ENCODE data around the gene C1orf174.

Gene C1orf174

GRCh38 chr1:3858231-3858981, 41.7 kb downstream of the C1orf174 start:
- H3K9ac ChIP-seq (ENCODE audit: low read depth, low read length): no peak overlapping the region
- no peaks in the 10 kb centered on the region for H3K36me3 ChIP-seq (ENCODE audit: insufficient read depth, low read length)
- H3K4me1 ChIP-seq (ENCODE audit: insufficient read depth, low read length): no peaks in the 10 kb centered on the region
- peaks cover 12% of the 10 kb centered on the region; the same call in 1 of the 2 replicates for H3K27me3 ChIP-seq (ENCODE audit: insufficient read depth, low read length)
- H3K9me3 ChIP-seq (ENCODE audit: insufficient read depth, low read depth, low read length): no peaks in the 10 kb centered on the region
- no peak overlapping the region for H3K27ac ChIP-seq (ENCODE audit: low read depth, low read length)
- H3K4me3 ChIP-seq (ENCODE audit: low read length): peak overlapping the region; percentile 81
- 52% methylated on average over 34 of the region's 34 CpGs for WGBS

DNA sequence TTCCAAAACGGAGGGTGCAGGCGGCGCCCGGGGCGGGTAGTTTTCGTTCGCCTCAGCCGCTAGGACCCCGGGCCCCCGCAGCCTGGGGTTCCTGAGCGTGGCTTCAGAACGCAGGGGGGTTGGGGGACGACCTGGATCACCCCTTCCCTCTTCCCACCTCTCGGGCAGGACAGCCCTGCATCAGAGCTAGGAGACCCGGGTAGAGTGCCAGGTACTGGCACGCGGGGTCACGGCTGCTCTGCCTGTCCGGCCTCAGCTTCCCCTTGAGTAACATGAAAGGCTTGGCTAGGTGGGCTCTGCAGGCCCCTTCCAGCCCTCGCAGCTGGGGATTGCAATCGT, 42.3 kb downstream of the C1orf174 start:
- Histone ChIP-seq H3K27ac (ENCODE audit: low read depth, low read length) (no peak overlapping the region), H3K9ac (ENCODE audit: low read depth, low read length) (peak overlapping the region; percentile 55)

GRCh38 chr1:3856923-3857790, 42.9 kb downstream of the C1orf174 start, which contains the start of the genes CEP104 and DFFB:
Gene CEP104 (minus strand): TSS chr1:3857211. CDS start chr1:3852407, 4,804 bp downstream.
Gene DFFB (plus strand): TSS chr1:3857476. CDS start chr1:3857604, 128 bp downstream.
- no peaks in the 10 kb centered on the region for H3K9me3 ChIP-seq (ENCODE audit: insufficient read depth, low read depth, low read length)
- under 1% methylated on average over 73 of the region's 73 CpGs for WGBS
- H3K27me3 ChIP-seq (ENCODE audit: insufficient read depth, low read length): peaks cover 12% of the 10 kb centered on the region; the same call in 1 of the 2 replicates
- peak within 1 kb of the TSS; percentile 81 for H3K4me3 ChIP-seq (ENCODE audit: low read length)
- H3K36me3 ChIP-seq (ENCODE audit: insufficient read depth, low read length): no peaks in the 10 kb centered on the region
- H3K4me1 ChIP-seq (ENCODE audit: insufficient read depth, low read length): no peaks in the 10 kb centered on the region
- H3K9ac ChIP-seq (ENCODE audit: low read depth, low read length): peak within 1 kb of the TSS; percentile 55
- peak within 1 kb of the TSS; percentile 11; the same call in 1 of the 2 replicates for H3K27ac ChIP-seq (ENCODE audit: low read depth, low read length)

More for the DNA sequence above, 42.3 kb downstream of the C1orf174 start:
- Histone ChIP-seq H3K4me3 (ENCODE audit: low read length) (peak overlapping the region; percentile 81), H3K9me3 (ENCODE audit: insufficient read depth, low read depth, low read length) (no peaks in the 10 kb centered on the region), H3K4me1 (ENCODE audit: insufficient read depth, low read length) (no peaks in the 10 kb centered on the region), H3K36me3 (ENCODE audit: insufficient read depth, low read length) (no peaks in the 10 kb centered on the region), H3K27me3 (ENCODE audit: insufficient read depth, low read length) (peaks cover 12% of the 10 kb centered on the region; the same call in 1 of the 2 replicates)
- 9% methylated on average over 21 of the region's 21 CpGs for WGBS

DNA sequence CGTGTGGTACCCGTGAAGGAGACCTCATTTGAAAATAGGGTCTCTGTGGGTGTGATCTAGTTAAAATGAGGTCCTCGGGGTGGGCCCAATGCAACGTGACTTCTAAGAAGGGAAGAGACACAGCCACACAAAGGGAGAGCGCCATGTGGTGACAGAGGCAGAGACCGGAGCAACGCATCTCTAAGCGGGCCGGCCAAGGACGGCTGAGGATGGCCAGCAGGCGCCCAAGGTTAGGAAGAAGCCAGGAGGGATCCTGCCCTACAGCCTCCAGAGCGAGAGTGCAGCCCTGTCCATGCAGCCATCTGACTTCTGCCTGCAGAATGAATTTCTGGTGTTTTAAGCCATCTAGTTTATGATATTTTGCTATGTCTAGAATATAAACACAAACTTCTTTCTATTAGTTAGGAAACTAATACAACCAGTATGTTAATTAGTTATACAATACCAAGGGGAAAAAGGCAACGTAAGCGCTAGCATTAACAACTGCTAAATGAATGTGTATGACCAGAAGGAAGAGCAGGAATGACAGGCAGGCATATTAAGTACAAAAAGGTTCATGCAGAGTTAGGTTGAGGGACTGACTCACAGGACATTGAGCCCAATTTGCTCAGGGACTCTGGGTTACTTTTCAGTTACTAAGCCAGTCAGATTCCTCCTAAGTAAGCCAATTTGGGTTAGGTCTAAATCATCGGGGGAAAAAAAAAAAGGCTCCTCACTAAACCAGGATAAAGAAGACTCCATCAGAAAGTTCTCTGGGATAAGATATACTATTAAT, 47.2 kb downstream of the C1orf174 start:
- WGBS: 82% methylated on average over 14 of the region's 15 CpGs
- Histone ChIP-seq H3K27ac (ENCODE audit: low read depth, low read length) (no peak overlapping the region), H3K9ac (ENCODE audit: low read depth, low read length) (no peak overlapping the region), H3K9me3 (ENCODE audit: insufficient read depth, low read depth, low read length) (no peaks in the 10 kb centered on the region), H3K36me3 (ENCODE audit: insufficient read depth, low read length) (peaks cover 21% of the 10 kb centered on the region), H3K27me3 (ENCODE audit: insufficient read depth, low read length) (peaks cover 3% of the 10 kb centered on the region; the same call in 1 of the 2 replicates), H3K4me3 (ENCODE audit: low read length) (no peak overlapping the region), H3K4me1 (ENCODE audit: insufficient read depth, low read length) (no peaks in the 10 kb centered on the region)

DNA sequence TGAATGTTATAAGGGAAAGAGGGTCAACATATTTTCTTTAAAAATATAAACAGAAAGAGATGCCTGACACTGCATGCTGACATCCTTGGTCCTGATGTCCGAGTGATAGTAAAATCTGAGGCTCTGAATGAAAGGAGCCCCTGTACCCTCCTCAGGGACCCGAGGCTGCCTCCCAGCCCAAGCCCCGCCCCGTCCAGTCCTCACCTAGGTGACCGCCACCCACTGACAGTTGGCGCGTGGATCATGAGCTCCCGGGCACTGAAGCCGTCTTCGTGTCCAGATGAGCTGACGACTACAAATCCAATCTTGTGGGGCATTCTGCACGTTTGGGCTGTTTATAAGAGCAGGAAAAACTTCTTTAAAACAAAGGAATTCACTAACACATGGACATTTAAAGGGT, 48.0 kb downstream of the C1orf174 start:
- Histone ChIP-seq H3K36me3 (ENCODE audit: insufficient read depth, low read length) (peaks cover 30% of the 10 kb centered on the region), H3K4me1 (ENCODE audit: insufficient read depth, low read length) (no peaks in the 10 kb centered on the region), H3K27ac (ENCODE audit: low read depth, low read length) (no peak overlapping the region), H3K27me3 (ENCODE audit: insufficient read depth, low read length) (no peaks in the 10 kb centered on the region), H3K9me3 (ENCODE audit: insufficient read depth, low read depth, low read length) (no peaks in the 10 kb centered on the region), H3K4me3 (ENCODE audit: low read length) (no peak overlapping the region), H3K9ac (ENCODE audit: low read depth, low read length) (no peak overlapping the region)
- WGBS: 93% methylated on average over 12 of the region's 12 CpGs

DNA sequence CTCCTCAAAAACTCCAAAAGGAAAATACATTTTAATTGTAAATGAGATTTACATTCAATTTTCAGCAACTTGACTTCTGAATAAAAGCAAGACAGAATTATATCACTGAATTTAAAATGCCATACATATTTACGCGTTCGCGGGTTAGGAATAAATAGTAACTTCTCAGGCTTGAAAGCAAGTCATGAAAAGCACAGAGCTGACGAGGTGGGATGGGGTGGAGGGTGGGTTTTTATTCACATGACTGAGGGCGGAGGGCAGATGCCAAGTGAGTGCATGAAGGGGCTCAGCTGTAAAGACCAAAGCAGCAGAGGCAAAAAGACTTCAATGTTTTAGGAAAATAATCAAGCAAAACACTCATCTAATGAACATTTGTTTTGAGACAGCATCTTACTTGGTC, 48.8 kb downstream of the C1orf174 start:
- no peaks in the 10 kb centered on the region for H3K27me3 ChIP-seq (ENCODE audit: insufficient read depth, low read length)
- H3K27ac ChIP-seq (ENCODE audit: low read depth, low read length): no peak overlapping the region
- H3K36me3 ChIP-seq (ENCODE audit: insufficient read depth, low read length): peaks cover 35% of the 10 kb centered on the region
- H3K9ac ChIP-seq (ENCODE audit: low read depth, low read length): no peak overlapping the region
- H3K4me3 ChIP-seq (ENCODE audit: low read length): no peak overlapping the region
- no peaks in the 10 kb centered on the region for H3K9me3 ChIP-seq (ENCODE audit: insufficient read depth, low read depth, low read length)
- WGBS: 94% methylated on average over 6 of the region's 6 CpGs
- no peaks in the 10 kb centered on the region for H3K4me1 ChIP-seq (ENCODE audit: insufficient read depth, low read length)

GRCh38 chr1:3850857-3851256, 49.2 kb downstream of the C1orf174 start:
- no peaks in the 10 kb centered on the region for H3K9me3 ChIP-seq (ENCODE audit: insufficient read depth, low read depth, low read length)
- no peaks in the 10 kb centered on the region for H3K4me1 ChIP-seq (ENCODE audit: insufficient read depth, low read length)
- WGBS: 82% methylated on average over 12 of the region's 12 CpGs
- no peak overlapping the region for H3K9ac ChIP-seq (ENCODE audit: low read depth, low read length)
- no peaks in the 10 kb centered on the region for H3K27me3 ChIP-seq (ENCODE audit: insufficient read depth, low read length)
- H3K4me3 ChIP-seq (ENCODE audit: low read length): no peak overlapping the region
- H3K36me3 ChIP-seq (ENCODE audit: insufficient read depth, low read length): peaks cover 35% of the 10 kb centered on the region
- no peak overlapping the region for H3K27ac ChIP-seq (ENCODE audit: low read depth, low read length)

DNA sequence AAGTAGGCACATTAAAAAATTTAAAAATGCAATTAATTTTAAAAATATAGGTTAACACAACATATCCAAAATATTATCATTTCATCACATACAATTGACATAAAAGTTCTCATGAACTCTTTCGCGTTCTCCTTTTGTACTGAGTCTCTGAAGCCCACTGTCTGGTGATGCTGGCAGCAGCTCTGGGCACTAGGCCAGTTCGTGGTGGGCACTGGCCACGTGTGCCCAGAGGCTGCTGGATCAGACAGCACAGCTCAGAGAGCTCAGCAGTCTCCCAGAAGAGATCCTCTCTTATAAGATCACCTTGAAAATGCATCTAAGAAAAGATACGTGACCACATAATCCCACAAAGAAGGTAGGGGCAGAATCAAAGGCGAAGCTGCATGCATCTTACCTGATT, 53.0 kb downstream of the C1orf174 start:
- no peaks in the 10 kb centered on the region for H3K27me3 ChIP-seq (ENCODE audit: insufficient read depth, low read length)
- H3K27ac ChIP-seq (ENCODE audit: low read depth, low read length): no peak overlapping the region
- 85% methylated on average over 6 of the region's 6 CpGs for WGBS
- H3K9me3 ChIP-seq (ENCODE audit: insufficient read depth, low read depth, low read length): no peaks in the 10 kb centered on the region
- no peak overlapping the region for H3K4me3 ChIP-seq (ENCODE audit: low read length)
- no peak overlapping the region for H3K9ac ChIP-seq (ENCODE audit: low read depth, low read length)
- peaks cover 48% of the 10 kb centered on the region for H3K36me3 ChIP-seq (ENCODE audit: insufficient read depth, low read length)
- no peaks in the 10 kb centered on the region for H3K4me1 ChIP-seq (ENCODE audit: insufficient read depth, low read length)

DNA sequence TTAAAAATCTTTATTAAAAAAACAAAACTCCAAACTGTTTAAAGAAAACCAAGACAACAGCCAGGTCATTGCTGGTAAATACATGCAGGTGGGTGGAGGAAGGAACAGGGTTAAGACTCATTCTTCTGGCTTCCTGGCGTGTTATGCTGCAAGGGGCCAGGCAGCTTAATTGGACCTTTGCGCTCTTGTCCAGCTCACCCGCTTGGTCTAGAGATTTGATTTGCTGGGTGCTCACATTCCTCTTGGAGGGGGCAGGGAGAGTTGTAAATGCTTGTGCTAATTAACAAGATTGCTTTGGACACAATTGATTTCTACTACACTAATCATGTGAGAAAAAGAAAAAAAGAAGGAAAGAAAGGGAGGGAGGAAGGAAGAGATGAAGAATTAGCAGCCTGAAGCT, 53.5 kb downstream of the C1orf174 start:
- 94% methylated on average over 3 of the region's 3 CpGs for WGBS
- H3K27ac ChIP-seq (ENCODE audit: low read depth, low read length): no peak overlapping the region
- H3K4me1 ChIP-seq (ENCODE audit: insufficient read depth, low read length): no peaks in the 10 kb centered on the region
- H3K4me3 ChIP-seq (ENCODE audit: low read length): no peak overlapping the region
- H3K36me3 ChIP-seq (ENCODE audit: insufficient read depth, low read length): peaks cover 45% of the 10 kb centered on the region
- H3K9me3 ChIP-seq (ENCODE audit: insufficient read depth, low read depth, low read length): no peaks in the 10 kb centered on the region
- no peaks in the 10 kb centered on the region for H3K27me3 ChIP-seq (ENCODE audit: insufficient read depth, low read length)
- H3K9ac ChIP-seq (ENCODE audit: low read depth, low read length): no peak overlapping the region

- no peak overlapping the region for H3K27ac ChIP-seq (ENCODE audit: low read depth, low read length)
- H3K36me3 ChIP-seq (ENCODE audit: insufficient read depth, low read length): peaks cover 45% of the 10 kb centered on the region
- no peaks in the 10 kb centered on the region for H3K4me1 ChIP-seq (ENCODE audit: insufficient read depth, low read length)
- WGBS: 96% methylated on average over 9 of the region's 9 CpGs
- no peaks in the 10 kb centered on the region for H3K9me3 ChIP-seq (ENCODE audit: insufficient read depth, low read depth, low read length)
- no peak overlapping the region for H3K4me3 ChIP-seq (ENCODE audit: low read length)
- no peak overlapping the region for H3K9ac ChIP-seq (ENCODE audit: low read depth, low read length)
- H3K27me3 ChIP-seq (ENCODE audit: insufficient read depth, low read length): no peaks in the 10 kb centered on the region
Measured at GRCh38 chr1:3842912-3843311, 57.2 kb downstream of the C1orf174 start.
